HL-60/S4 treated with retinoic acid at 250 ng/mL for 4 days and 3 days (cell line): ENCODE results near the gene AFDN.

ENCODE experiments used
- in situ Hi-C: fragments of 300-500 bp; cut with MboI; formaldehyde crosslinking; loops from 2 replicates; pipeline ENCODE4 v1.7.0; 2022; ENCODE audit warnings: low sequenced_read_pairs

The AFDN gene

DNA sequence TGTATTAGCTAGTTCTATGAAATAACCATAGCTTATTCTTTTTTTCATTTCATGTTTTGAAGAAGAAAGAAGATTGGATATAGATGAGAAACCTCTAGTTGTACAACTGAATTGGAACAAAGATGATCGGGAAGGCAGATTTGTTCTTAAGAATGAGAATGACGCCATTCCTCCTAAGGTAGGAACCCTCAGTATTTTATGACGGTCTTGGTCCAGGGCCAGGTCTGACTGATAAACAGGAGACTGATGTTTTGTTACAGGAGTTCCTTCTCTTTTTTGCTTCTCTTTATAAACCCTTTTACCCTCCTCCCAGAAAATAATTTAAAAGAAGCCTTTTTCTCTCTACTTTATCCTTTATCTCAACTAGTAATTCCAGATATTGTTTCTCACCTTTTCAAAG is 43.6 kb downstream of the AFDN start:
- in situ Hi-C loops = no loop called here

- in situ Hi-C loops = no loop called here
Observed at GRCh38 chr6:167872538-167873210, 46.0 kb downstream of the AFDN start.

DNA sequence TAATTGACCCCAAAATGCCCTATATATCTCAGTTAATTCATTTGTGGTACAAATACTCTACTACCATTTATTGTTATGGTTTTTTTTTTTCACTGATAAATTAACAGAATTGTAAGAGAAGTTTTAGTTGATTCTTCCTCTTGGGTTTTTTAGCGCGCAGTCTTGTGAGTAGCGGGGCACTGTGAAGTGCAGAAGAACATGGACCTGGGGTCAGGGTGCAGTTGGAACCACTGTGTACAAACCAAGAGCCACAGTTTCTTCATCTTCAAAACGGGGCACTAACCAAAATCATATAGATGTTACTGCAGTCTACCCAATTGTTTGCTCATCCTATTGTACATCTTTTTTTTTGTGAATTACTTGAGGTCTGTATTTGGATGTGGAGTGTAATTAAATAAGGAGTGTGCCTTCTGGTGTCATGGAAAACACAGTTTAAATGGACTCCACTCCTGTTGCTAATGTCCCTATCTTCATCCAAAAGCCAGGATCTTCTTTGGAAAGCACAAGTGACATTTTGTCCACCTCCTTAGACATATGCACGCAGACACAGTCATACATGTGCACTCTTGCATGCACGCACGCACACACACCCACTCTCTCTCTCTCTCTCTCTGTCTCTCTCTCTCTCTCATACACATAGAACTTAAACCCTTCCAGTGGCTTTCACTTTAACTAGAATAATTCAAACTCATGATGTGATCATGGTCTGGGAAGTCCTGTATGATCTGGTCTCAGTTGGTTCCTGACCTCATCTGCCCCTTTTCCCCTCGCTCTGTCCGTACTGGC is 51.5 kb downstream of the AFDN start:
- in situ Hi-C loops = no loop called here

- in situ Hi-C loops = no loop called here
Observed at GRCh38 chr6:167879612-167880011, 52.9 kb downstream of the AFDN start.

- in situ Hi-C loops = no loop called here
Observed at GRCh38 chr6:167881327-167881726, 54.6 kb downstream of the AFDN start.

- in situ Hi-C loops = no loop called here
Observed at GRCh38 chr6:167882244-167882643, 55.5 kb downstream of the AFDN start.

- in situ Hi-C loops = no loop called here
Observed at GRCh38 chr6:167888098-167888497, 61.4 kb downstream of the AFDN start.

DNA sequence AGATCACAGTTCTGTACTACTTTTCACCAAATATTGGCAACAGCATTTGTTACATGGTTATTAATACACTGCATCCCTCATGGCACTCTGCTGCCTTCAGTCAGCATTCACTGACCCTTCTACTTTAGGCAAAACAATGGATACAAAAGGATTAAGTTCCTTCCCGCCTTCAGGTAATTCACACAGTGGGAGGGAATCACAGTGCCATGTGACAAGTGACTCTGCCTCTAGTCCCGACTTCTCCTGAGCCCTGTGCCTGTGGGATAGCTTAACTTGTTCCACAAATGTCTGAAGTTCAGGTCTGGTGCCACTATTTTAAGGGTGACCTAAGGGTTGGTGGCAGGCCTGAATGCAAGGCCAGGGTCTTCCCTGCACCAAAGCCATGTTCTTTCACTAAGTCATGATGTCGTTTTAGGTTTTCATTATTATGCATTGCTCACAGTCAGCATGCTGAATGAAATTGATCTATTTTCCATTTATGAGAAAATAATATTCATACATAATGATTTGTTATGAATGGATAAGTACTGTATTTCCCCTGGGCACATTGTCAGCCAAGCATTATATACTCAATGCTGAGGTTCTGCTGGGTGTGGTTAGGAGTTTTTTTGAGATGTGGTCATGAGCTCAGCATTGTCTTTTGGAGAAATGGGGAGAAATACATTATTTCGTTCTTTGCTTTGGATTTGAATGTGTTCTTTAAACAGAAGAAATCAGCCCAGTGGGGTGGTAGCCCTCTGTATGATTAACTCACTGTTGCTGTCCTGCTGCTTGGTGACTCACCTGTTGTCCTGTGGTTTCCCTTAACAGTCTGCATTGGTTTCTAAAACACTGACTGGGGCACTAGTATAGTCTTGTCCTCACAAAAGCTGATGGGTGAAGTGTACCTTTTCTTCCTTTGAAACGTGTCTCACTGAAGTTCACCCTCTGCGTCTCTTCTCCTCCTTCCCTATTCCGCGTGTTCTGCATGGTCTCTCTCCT is 66.4 kb downstream of the AFDN start:
- in situ Hi-C loops = no loop called here

DNA sequence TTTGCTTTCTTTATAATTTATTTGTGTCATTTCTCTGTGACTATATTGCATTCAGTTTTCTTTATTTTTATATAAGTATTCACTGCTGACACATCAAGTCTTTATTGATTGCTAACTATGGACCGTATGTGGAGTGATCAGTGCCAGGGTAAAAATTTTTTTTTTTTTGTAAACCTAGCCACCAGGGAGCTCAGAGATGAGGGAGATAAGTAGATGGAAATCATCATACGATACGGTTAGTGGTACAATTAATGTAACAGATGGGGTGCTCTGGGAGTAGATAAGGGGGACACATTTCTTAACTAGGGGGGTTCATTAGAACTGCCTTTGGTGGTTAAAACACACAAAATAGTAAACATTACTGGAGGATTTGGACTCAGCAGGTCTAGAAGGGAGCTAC is 68.3 kb downstream of the AFDN start:
- in situ Hi-C loops = no loop called here

- in situ Hi-C loops = no loop called here
Observed at GRCh38 chr6:167896648-167897047, 69.9 kb downstream of the AFDN start.

DNA sequence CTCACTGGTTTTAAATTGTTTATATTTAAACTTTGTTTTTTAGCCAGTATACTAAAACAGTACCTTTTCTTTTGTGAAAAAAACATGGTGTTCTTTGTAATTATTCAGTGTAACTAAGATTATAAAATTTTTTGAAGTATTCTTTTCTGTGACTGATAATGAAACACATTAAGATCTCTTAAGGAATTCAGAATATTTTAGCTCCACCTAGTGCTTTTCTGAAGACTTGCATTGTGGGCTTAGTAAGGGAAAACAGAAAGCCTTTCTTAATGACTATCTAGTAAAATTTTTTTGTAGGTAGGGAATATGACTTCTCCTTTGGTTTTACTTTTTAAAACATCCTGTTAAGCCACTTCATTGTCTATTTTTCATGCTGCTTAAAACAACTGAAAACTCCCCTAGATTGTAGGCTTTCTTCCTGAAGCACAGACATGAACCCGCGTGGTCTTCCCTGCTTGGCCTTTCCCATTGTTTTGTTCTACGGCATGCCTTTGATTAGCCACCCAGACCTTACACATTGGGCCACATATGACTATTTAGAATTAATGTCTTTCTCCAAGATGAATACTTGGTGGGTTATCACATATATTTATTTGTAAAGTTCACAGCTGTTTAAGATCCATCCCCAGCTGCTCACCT is 72.1 kb downstream of the AFDN start:
- in situ Hi-C loops = no loop called here

DNA sequence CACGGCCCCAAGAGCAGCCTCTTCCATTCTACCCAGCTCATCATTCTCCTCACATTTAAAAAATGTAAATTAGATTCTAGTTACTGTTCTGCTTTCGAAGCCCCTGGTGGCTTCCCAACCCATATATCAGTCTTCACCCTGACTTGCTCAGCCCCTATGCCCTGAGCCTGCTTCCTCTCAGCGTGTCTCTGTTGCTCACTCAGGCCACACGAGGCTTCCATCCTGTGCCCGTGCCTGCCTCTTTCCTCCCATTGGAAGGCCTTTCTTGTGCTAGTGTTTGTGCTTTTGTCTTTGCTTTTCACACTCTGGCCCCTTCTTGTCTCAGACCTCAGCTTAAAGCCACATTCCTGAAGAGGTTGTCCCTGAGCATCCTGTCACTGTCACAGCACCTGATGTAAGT is 78.1 kb downstream of the AFDN start:
- in situ Hi-C loops = no loop called here

- in situ Hi-C loops = no loop called here
Observed at GRCh38 chr6:167906899-167907298, 80.2 kb downstream of the AFDN start.

- in situ Hi-C loops = no loop called here
Observed at GRCh38 chr6:167907837-167908681, 81.3 kb downstream of the AFDN start.

DNA sequence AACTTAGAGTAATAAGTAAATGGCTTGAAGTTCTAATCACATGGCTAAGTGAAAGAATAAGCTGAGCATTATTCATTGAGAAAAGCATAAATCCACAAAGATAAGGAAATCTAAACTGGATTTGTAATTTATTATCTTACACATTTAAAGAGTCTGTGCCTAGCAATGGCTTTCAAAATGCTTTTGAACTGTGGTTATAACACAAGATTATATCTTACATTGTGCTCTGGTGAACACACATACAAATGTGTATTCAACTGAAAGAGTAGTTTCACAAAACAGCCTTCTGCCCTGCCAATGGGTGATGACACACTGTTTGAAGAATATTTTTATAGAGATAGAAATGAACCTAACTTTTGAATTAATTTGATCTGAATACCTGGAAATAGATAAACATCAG is 83.3 kb downstream of the AFDN start:
- in situ Hi-C loops = no loop called here

GRCh38 chr6:167910652-167911051 is 83.9 kb downstream of the AFDN start:
- in situ Hi-C loops = no loop called here

GRCh38 chr6:167912494-167912893 is 85.8 kb downstream of the AFDN start:
- in situ Hi-C loops = no loop called here

- in situ Hi-C loops = no loop called here
Observed at GRCh38 chr6:167913699-167914098, 87.0 kb downstream of the AFDN start.

GRCh38 chr6:167915139-167915538 is 88.4 kb downstream of the AFDN start:
- in situ Hi-C loops = no loop called here

DNA sequence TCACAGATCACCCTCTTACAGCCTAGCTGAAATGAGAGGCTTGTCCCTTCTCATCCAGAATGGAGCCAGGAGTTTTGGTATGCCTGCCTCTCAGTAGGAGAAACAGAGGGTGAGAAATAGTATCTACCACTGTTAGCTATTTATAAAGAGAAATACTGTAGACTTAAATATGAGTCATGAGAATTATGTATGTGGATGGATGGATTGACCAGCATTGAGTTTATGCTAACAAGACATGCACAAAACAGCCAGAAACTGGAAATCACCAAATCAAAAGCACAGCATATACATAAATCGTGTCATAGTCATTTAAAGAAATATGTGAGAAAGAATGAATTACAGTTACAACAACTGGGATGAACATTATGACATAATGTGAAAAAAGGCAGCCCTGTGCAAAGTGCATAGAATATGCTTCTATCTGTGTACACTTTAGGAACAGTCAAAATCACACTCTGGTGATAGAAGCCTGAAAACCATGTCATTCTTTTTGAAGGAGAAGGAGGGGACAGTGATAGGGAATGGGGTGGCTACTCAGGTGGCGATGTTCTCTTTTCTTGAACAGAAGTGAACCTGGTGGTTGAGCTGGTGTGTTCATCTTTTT is 90.9 kb downstream of the AFDN start:
- in situ Hi-C loops = no loop called here
